HEK293 (cell line): ENCODE data around the gene SP9.

Experiments
- ZNF10 ChIP-seq: fragments of 450-650 bp; formaldehyde crosslinking; IDR thresholded peaks from 2 replicates; pipeline ENCODE4 v1.5.1; 2017; ENCODE audit warnings: missing biosample characterization, missing genetic modification characterization
- ZNF140 ChIP-seq: fragments of 450-650 bp; formaldehyde crosslinking; IDR thresholded peaks from 2 replicates; pipeline ENCODE4 v1.5.1; 2016; ENCODE audit warnings: missing biosample characterization, missing genetic modification characterization
- ZNF169 ChIP-seq: fragments of 450-650 bp; formaldehyde crosslinking; IDR thresholded peaks from 2 replicates; pipeline ENCODE4 v1.5.1; 2016; ENCODE audit warnings: missing biosample characterization, missing genetic modification characterization
- ZNF473 ChIP-seq: fragments of 450-650 bp; formaldehyde crosslinking; IDR thresholded peaks from 2 replicates; pipeline ENCODE4 v1.5.1; 2017; ENCODE audit warnings: missing biosample characterization, missing genetic modification characterization
- ZNF585B ChIP-seq: fragments of 450-650 bp; formaldehyde crosslinking; IDR thresholded peaks from 2 replicates; pipeline ENCODE4 v1.5.1; 2016; ENCODE audit warnings: missing biosample characterization, missing genetic modification characterization
- ZNF768 ChIP-seq: fragments of 450-650 bp; formaldehyde crosslinking; IDR thresholded peaks from 2 replicates; pipeline ENCODE4 v1.5.1; 2018; ENCODE audit warnings: missing biosample characterization, mild to moderate bottlenecking, missing genetic modification characterization
- ZNF830 ChIP-seq: fragments of 450-650 bp; IDR thresholded peaks from 2 replicates; pipeline ENCODE4 v1.5.0; 2018; ENCODE audit warnings: missing biosample characterization, missing genetic modification characterization, low read depth, mild to moderate bottlenecking, moderate library complexity
- TF ChIP-seq, protein P1 (sequence below): fragments of 450-650 bp; formaldehyde crosslinking; IDR thresholded peaks from 2 replicates; pipeline ENCODE4 v1.5.1; 2016; ENCODE audit warnings: missing biosample characterization, missing genetic modification characterization
- TF ChIP-seq, protein P2 (sequence below): fragments of 450-650 bp; formaldehyde crosslinking; IDR thresholded peaks from 2 replicates; pipeline ENCODE4 v1.5.1; 2016; ENCODE audit warnings: missing biosample characterization, missing genetic modification characterization
- TF ChIP-seq, protein P3 (sequence below): fragments of 450-650 bp; formaldehyde crosslinking; IDR thresholded peaks from 2 replicates; pipeline ENCODE4 v1.5.1; 2016; ENCODE audit warnings: missing biosample characterization, missing genetic modification characterization
- TF ChIP-seq, protein P4 (sequence below): fragments of 450-650 bp; formaldehyde crosslinking; IDR thresholded peaks from 2 replicates; pipeline ENCODE4 v1.5.1; 2016; ENCODE audit warnings: missing biosample characterization, missing genetic modification characterization
- TF ChIP-seq, protein P5 (sequence below): fragments of 450-650 bp; formaldehyde crosslinking; IDR thresholded peaks from 2 replicates; pipeline ENCODE4 v1.5.1; 2016; ENCODE audit warnings: missing biosample characterization, missing genetic modification characterization
- TF ChIP-seq, protein P6 (sequence below): fragments of 450-650 bp; formaldehyde crosslinking; IDR thresholded peaks from 2 replicates; pipeline ENCODE4 v1.5.1; 2016; ENCODE audit warnings: missing biosample characterization, missing genetic modification characterization
- TF ChIP-seq, protein P7 (sequence below): fragments of 450-650 bp; formaldehyde crosslinking; IDR thresholded peaks from 2 replicates; pipeline ENCODE4 v1.5.1; 2016; ENCODE audit warnings: missing biosample characterization, missing genetic modification characterization

DNA sequence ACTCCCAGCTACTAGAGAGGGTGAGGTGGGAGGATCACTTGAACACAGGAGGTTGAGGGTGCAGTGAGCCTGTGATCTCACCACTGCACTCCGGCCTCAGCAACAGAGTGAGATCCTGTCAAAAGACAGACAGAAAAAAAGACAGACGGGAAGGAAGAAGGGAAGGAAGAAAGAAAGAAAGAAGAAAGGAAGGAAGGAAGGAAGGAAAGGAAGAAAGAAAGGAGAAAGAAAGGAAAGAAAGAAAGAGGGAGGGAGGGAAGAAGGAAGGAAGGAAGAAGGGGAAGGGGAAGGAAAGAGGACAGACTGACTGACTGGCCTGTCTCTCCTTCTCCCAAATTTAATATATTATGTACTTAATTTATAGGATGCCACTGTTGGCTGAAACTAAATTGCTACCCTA lies 21.6 kb downstream of the SP9 start:
- TF ChIP-seq, protein P1, sequence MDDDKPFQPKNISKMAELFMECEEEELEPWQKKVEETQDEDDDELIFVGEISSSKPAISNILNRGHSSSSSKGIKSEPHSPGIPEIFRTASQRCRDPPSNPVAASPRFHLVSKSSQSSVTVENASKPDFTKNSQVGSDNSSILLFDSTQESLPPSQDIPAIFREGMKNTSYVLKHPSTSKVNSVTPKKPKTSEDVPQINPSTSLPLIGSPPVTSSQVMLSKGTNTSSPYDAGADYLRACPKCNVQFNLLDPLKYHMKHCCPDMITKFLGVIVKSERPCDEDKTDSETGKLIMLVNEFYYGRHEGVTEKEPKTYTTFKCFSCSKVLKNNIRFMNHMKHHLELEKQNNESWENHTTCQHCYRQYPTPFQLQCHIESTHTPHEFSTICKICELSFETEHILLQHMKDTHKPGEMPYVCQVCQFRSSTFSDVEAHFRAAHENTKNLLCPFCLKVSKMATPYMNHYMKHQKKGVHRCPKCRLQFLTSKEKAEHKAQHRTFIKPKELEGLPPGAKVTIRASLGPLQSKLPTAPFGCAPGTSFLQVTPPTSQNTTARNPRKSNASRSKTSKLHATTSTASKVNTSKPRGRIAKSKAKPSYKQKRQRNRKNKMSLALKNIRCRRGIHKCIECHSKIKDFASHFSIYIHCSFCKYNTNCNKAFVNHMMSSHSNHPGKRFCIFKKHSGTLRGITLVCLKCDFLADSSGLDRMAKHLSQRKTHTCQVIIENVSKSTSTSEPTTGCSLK (tag by site-specific recombination), result no peak
- TF ChIP-seq, protein P2, sequence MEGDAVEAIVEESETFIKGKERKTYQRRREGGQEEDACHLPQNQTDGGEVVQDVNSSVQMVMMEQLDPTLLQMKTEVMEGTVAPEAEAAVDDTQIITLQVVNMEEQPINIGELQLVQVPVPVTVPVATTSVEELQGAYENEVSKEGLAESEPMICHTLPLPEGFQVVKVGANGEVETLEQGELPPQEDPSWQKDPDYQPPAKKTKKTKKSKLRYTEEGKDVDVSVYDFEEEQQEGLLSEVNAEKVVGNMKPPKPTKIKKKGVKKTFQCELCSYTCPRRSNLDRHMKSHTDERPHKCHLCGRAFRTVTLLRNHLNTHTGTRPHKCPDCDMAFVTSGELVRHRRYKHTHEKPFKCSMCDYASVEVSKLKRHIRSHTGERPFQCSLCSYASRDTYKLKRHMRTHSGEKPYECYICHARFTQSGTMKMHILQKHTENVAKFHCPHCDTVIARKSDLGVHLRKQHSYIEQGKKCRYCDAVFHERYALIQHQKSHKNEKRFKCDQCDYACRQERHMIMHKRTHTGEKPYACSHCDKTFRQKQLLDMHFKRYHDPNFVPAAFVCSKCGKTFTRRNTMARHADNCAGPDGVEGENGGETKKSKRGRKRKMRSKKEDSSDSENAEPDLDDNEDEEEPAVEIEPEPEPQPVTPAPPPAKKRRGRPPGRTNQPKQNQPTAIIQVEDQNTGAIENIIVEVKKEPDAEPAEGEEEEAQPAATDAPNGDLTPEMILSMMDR (tag by site-specific recombination), result no peak
- TF ChIP-seq ZNF768 (tag by site-specific recombination), result no peak
- TF ChIP-seq ZNF169, result no peak
- TF ChIP-seq, protein P3, sequence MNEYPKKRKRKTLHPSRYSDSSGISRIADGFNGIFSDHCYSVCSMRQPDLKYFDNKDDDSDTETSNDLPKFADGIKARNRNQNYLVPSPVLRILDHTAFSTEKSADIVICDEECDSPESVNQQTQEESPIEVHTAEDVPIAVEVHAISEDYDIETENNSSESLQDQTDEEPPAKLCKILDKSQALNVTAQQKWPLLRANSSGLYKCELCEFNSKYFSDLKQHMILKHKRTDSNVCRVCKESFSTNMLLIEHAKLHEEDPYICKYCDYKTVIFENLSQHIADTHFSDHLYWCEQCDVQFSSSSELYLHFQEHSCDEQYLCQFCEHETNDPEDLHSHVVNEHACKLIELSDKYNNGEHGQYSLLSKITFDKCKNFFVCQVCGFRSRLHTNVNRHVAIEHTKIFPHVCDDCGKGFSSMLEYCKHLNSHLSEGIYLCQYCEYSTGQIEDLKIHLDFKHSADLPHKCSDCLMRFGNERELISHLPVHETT (tag by site-specific recombination), result no peak
- no peak for TF ChIP-seq ZNF830
- TF ChIP-seq, protein P4, sequence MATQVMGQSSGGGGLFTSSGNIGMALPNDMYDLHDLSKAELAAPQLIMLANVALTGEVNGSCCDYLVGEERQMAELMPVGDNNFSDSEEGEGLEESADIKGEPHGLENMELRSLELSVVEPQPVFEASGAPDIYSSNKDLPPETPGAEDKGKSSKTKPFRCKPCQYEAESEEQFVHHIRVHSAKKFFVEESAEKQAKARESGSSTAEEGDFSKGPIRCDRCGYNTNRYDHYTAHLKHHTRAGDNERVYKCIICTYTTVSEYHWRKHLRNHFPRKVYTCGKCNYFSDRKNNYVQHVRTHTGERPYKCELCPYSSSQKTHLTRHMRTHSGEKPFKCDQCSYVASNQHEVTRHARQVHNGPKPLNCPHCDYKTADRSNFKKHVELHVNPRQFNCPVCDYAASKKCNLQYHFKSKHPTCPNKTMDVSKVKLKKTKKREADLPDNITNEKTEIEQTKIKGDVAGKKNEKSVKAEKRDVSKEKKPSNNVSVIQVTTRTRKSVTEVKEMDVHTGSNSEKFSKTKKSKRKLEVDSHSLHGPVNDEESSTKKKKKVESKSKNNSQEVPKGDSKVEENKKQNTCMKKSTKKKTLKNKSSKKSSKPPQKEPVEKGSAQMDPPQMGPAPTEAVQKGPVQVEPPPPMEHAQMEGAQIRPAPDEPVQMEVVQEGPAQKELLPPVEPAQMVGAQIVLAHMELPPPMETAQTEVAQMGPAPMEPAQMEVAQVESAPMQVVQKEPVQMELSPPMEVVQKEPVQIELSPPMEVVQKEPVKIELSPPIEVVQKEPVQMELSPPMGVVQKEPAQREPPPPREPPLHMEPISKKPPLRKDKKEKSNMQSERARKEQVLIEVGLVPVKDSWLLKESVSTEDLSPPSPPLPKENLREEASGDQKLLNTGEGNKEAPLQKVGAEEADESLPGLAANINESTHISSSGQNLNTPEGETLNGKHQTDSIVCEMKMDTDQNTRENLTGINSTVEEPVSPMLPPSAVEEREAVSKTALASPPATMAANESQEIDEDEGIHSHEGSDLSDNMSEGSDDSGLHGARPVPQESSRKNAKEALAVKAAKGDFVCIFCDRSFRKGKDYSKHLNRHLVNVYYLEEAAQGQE (tag by site-specific recombination), result no peak
- TF ChIP-seq, protein P5, sequence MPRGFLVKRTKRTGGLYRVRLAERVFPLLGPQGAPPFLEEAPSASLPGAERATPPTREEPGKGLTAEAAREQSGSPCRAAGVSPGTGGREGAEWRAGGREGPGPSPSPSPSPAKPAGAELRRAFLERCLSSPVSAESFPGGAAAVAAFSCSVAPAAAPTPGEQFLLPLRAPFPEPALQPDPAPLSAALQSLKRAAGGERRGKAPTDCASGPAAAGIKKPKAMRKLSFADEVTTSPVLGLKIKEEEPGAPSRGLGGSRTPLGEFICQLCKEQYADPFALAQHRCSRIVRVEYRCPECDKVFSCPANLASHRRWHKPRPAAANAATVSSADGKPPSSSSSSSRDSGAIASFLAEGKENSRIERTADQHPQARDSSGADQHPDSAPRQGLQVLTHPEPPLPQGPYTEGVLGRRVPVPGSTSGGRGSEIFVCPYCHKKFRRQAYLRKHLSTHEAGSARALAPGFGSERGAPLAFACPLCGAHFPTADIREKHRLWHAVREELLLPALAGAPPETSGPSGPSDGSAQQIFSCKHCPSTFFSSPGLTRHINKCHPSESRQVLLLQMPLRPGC (tag by site-specific recombination), result no peak
- TF ChIP-seq ZNF473 (tag by site-specific recombination), result no peak
- TF ChIP-seq, protein P6, sequence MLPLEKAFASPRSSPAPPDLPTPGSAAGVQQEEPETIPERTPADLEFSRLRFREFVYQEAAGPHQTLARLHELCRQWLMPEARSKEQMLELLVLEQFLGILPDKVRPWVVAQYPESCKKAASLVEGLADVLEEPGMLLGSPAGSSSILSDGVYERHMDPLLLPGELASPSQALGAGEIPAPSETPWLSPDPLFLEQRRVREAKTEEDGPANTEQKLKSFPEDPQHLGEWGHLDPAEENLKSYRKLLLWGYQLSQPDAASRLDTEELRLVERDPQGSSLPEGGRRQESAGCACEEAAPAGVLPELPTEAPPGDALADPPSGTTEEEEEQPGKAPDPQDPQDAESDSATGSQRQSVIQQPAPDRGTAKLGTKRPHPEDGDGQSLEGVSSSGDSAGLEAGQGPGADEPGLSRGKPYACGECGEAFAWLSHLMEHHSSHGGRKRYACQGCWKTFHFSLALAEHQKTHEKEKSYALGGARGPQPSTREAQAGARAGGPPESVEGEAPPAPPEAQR (tag by site-specific recombination), result no peak
- TF ChIP-seq ZNF10 (tag by site-specific recombination), result no peak
- TF ChIP-seq, protein P7, sequence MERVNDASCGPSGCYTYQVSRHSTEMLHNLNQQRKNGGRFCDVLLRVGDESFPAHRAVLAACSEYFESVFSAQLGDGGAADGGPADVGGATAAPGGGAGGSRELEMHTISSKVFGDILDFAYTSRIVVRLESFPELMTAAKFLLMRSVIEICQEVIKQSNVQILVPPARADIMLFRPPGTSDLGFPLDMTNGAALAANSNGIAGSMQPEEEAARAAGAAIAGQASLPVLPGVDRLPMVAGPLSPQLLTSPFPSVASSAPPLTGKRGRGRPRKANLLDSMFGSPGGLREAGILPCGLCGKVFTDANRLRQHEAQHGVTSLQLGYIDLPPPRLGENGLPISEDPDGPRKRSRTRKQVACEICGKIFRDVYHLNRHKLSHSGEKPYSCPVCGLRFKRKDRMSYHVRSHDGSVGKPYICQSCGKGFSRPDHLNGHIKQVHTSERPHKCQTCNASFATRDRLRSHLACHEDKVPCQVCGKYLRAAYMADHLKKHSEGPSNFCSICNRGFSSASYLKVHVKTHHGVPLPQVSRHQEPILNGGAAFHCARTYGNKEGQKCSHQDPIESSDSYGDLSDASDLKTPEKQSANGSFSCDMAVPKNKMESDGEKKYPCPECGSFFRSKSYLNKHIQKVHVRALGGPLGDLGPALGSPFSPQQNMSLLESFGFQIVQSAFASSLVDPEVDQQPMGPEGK (tag by site-specific recombination), result no peak
- no peak for TF ChIP-seq ZNF140 (tag by site-specific recombination)
- TF ChIP-seq ZNF585B (tag by site-specific recombination), result no peak
